Endothelial cell of umbilical vein (primary cell): ENCODE data around the gene HCAR3.
"Not testable (repeated sequence)": the region's sequence is repeated elsewhere in the genome, so short reads cannot be mapped to it uniquely, and the experiment has no call there.

ENCODE experiments used
- CTCF ChIP-seq, 2 donors: IDR thresholded peaks; 1 replicate in 1 of 2; 2 replicates in 1 of 2; pipeline ENCODE4 v1.5.1; 2011; ENCODE audit warnings: low read length in 2 of 2, mild to moderate bottlenecking in 2 of 2, moderate library complexity in 2 of 2, control low read depth in 1 of 2, inconsistent platforms in 1 of 2, low read depth in 1 of 2; ENCODE audit not compliant: insufficient read depth in 1 of 2; ENCODE audit errors: extremely low read depth in 1 of 2
- EZH2 ChIP-seq: IDR thresholded peaks from 2 replicates; pipeline ENCODE4 v1.6.1; 2012; ENCODE audit warnings: borderline replicate concordance, low read depth, mild to moderate bottlenecking, moderate library complexity, low read length, inconsistent platforms; ENCODE audit not compliant: severe bottlenecking
- GATA2 ChIP-seq: IDR thresholded peaks from 2 replicates; pipeline ENCODE4 v1.7.0; 2011; ENCODE audit warnings: low read depth, mild to moderate bottlenecking, moderate library complexity, mixed read lengths, low read length; ENCODE audit not compliant: insufficient read length, insufficient read depth
- JUN ChIP-seq: IDR thresholded peaks from 2 replicates; pipeline ENCODE4 v1.6.1; 2011; ENCODE audit warnings: borderline replicate concordance, low read depth; ENCODE audit not compliant: insufficient read length, insufficient read depth
- MAX ChIP-seq: IDR thresholded peaks from 2 replicates; pipeline ENCODE4 v1.6.1; 2011; ENCODE audit not compliant: insufficient read depth, insufficient read length
- MYC ChIP-seq: IDR thresholded peaks from one replicate; pipeline ENCODE4 v1.6.1; 2011; ENCODE audit warnings: mild to moderate bottlenecking, low read depth, low read length
- POLR2A ChIP-seq: IDR thresholded peaks from 2 replicates; pipeline ENCODE4 v1.6.1; 2012; ENCODE audit warnings: low read depth, mild to moderate bottlenecking, control low read depth, low read length
- POLR2AphosphoS5 ChIP-seq: IDR thresholded peaks from 2 replicates; pipeline ENCODE4 v1.6.1; 2012; ENCODE audit warnings: low read depth, mild to moderate bottlenecking, control low read depth, low read length, moderate library complexity; ENCODE audit not compliant: insufficient read depth

GRCh38 chr12:122716658-122717057, at the start of gene HCAR3:
- TF ChIP-seq CTCF (IDR thresholded peaks at IDR 0.05; ENCODE audit: extremely low read depth in 1 of 2, insufficient read depth in 1 of 2, low read depth in 1 of 2, low read length in 2 of 2); POLR2AphosphoS5; MAX; POLR2A; EZH2; JUN; MYC; GATA2: not testable (repeated sequence)
